Fibroblast of skin of left biceps (primary cell): ENCODE data around the gene MAST4.

ENCODE experiments used
- DNase-seq, 2 experiments: peaks; one replicate each; pipeline ENCODE4 v3.0.0-alpha.2; 2013; ENCODE audit warnings: low read depth in 2 of 2

The MAST4 gene

GRCh38 chr5:66872736-66873331 is 276.6 kb downstream of the MAST4 start:
- no peak for DNase-seq

GRCh38 chr5:66874004-66874403 is 277.8 kb downstream of the MAST4 start:
- no peak for DNase-seq

GRCh38 chr5:66875315-66875714 is 279.1 kb downstream of the MAST4 start:
- DNase-seq: no peak

GRCh38 chr5:66876266-66876807 is 280.1 kb downstream of the MAST4 start:
- no peak for DNase-seq

- DNase-seq: no peak
Observed at GRCh38 chr5:66877843-66878242, 281.6 kb downstream of the MAST4 start.

GRCh38 chr5:66880401-66880800 is 284.2 kb downstream of the MAST4 start:
- DNase-seq: no peak

- DNase-seq: no peak
Observed at GRCh38 chr5:66881480-66882161, 285.4 kb downstream of the MAST4 start.

- no peak for DNase-seq
Observed at GRCh38 chr5:66882606-66883227, 286.5 kb downstream of the MAST4 start.

GRCh38 chr5:66884564-66885243 is 288.5 kb downstream of the MAST4 start:
- DNase-seq: no peak

GRCh38 chr5:66886941-66887340 is 290.7 kb downstream of the MAST4 start:
- DNase-seq: no peak

GRCh38 chr5:66888613-66889012 is 292.4 kb downstream of the MAST4 start:
- no peak for DNase-seq

- no peak for DNase-seq
Observed at GRCh38 chr5:66889056-66889455, 292.9 kb downstream of the MAST4 start.

- DNase-seq: no peak
Observed at GRCh38 chr5:66889524-66889923, 293.3 kb downstream of the MAST4 start.

GRCh38 chr5:66891184-66891925 is 295.2 kb downstream of the MAST4 start:
- no peak for DNase-seq

- no peak for DNase-seq
Observed at GRCh38 chr5:66892716-66893115, 296.5 kb downstream of the MAST4 start.

GRCh38 chr5:66894480-66895240 is 298.5 kb downstream of the MAST4 start:
- no peak for DNase-seq

GRCh38 chr5:66896171-66896570 is 300.0 kb downstream of the MAST4 start:
- no peak for DNase-seq

GRCh38 chr5:66897356-66897755 is 301.2 kb downstream of the MAST4 start:
- DNase-seq: no peak

- DNase-seq: no peak
Observed at GRCh38 chr5:66898241-66898995, 302.2 kb downstream of the MAST4 start.

- no peak for DNase-seq
Observed at GRCh38 chr5:66903218-66903617, 307.0 kb downstream of the MAST4 start.
